Fibroblast of the aortic adventitia (primary cell): ENCODE data around the gene AMN1. TPM values are rescaled to one million over a fixed set of nuclear protein-coding genes. Genes with fewer than 3 reads are reported as not detected.
"Not testable (repeated sequence)": the region's sequence is repeated elsewhere in the genome, so short reads cannot be mapped to it uniquely, and the experiment has no call there.

Source experiments
- DNase-seq: peaks from one replicate; pipeline ENCODE4 v3.0.0-alpha.2; 2010; ENCODE audit warnings: low read depth
- H3K4me3 ChIP-seq: 2 replicates; pipeline ENCODE4 v1.5.1; 2011; ENCODE audit warnings: low read depth, mild to moderate bottlenecking, control low read depth, low read length, moderate library complexity
- CTCF ChIP-seq: IDR thresholded peaks from 2 replicates; pipeline ENCODE4 v1.5.1; 2011; ENCODE audit warnings: mild to moderate bottlenecking, low read length, control low read depth, inconsistent platforms; ENCODE audit not compliant: insufficient read depth
- total RNA-seq: library from RNA; depleted of rRNA; stranded (reverse); fragments of >200 nt; gene quantifications from 2 replicates; pipeline ENCODE4 v1.2.3, GENCODE V29; 2012; ENCODE audit warnings: low replicate concordance

AMN1 gene
- total RNA-seq, 1 donor: 10.3 TPM

DNA sequence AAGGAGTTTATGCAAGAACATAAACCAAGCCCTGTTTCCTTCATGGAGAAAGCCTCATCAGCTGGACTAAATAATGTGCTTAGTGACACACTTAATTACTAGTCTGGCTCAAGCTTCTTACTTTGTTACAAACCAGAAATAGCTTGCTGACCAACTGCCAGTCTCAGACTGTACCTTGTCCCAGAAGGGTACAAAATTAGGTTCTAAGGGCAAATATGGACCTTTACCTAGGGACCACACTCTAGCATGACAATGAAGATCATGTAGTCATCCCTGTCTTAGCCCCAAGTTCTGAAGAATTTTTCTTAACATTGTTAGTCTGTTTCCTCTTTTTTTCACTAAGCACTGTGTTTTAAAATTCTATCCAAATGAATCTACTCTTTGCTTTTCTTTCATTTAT is 2.2 kb downstream of the AMN1 start:
- DNase-seq: no peak
- H3K4me3 ChIP-seq: no peak overlapping the region
- no peak for TF ChIP-seq CTCF

DNA sequence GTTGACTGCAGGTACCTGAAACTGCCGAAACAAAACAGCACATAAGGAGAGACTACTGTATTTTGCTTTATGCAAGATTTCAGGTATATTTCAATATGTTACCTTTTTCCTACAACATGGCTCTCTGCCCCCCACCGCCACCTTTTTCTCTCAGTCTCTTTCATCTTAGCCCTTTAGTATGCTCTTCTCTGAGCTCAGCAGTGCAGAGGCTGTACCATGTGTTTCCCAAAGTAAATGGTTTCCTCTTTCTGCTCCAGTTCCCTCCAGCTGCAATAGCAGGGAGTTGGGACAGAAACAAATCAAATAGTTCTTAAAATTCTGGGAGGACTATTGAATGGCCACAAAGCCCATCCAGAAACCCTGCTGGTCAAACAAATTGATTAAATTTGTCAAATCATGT is 4.3 kb downstream of the AMN1 start:
- DNase-seq: no peak
- TF ChIP-seq CTCF: no peak
- no peak overlapping the region for H3K4me3 ChIP-seq

DNA sequence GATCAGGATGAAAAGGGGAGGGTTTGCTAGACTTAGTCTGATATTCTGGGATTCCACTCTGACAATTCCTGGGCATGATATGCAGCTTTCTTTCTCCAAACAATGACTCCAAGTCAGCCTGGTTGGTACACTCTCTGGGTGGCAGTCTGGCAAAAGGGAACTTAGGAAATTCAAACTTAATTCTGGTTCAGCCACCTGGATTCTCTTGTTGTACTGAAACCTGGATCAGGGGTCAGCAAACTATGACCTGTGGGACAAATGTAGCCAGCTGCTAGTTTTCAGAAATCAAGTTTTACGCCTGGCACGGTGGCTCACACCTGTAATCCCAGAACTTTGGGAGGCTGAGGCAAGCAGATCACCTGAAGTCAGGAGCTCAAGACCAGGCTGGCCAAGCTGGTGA is 6.2 kb downstream of the AMN1 start:
- no peak for TF ChIP-seq CTCF

DNA sequence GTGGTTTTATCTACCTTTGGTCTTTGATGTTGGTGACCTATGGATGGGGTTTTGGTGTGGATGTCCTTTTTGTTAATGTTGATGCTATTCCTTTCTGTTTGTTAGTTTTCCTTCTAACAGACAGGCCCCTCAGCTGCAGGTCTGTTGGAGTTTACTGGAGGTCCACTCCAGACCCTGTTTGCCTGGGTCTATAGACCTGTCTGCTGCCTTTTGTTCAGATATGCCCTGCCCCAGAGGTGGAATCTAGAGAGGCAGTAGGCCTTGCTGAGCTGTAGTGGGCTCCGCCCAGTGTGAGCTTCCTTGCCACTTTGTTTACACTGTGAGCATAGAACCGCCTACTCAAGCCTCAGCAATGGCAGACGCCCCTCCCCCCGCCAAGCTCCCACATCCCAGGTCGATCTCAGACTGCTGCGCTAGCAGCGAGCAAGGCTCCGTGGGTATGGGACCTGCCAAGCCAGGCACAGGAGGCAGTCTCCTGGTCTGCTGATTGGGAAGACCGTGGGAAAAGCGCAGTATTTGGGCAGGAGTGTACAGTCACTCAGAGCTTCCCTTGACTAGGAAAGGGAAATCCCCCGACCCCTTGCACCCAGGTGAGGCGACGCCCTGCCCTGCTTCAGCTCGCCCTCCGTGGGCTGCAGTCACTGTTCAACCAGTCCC is 10.2 kb downstream of the AMN1 start:
- not testable (repeated sequence) for H3K4me3 ChIP-seq, DNase-seq

More for the DNA sequence above, 6.2 kb downstream of the AMN1 start:
- no peak for DNase-seq
- no peak overlapping the region for H3K4me3 ChIP-seq

GRCh38 chr12:31716998-31717397 is 11.8 kb downstream of the AMN1 start:
- H3K4me3 ChIP-seq, DNase-seq: not testable (repeated sequence)

DNA sequence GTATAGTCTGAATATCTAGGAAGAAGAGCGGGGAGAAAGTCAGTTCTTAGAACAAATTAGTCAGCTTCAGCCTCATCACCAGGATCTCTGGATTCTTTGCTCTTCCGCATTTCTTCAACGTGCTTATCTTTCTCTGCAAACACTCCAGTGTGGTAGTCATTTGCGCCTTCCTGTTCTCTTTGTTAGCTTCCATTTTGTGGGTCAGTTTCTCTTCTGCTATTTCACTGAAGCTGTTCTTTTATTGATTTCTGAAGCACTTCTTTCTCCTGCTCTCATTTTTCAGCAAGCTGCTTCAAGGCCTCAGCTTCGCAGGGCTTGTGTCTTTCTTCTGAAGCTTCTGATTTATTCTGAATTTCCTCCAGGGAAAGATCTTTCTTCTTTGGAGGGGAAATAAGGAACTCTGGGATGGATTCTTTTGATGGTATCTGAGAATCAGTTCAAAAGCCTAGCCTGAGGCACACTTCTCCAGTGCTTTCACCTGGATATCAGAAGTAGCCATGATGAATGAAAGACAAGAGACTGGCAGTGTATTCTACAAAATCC is 13.5 kb downstream of the AMN1 start:
- peak; percentile 74 for DNase-seq
- H3K4me3 ChIP-seq: no peak overlapping the region
- TF ChIP-seq CTCF: no peak

- no peak for TF ChIP-seq CTCF
- H3K4me3 ChIP-seq: no peak overlapping the region
- DNase-seq: no peak
Measured at GRCh38 chr12:31714406-31715271, 14.2 kb downstream of the AMN1 start.
